IMR-90 (cell line): ENCODE data around the gene LLGL2. TPM values are rescaled to one million over a fixed set of nuclear protein-coding genes. Genes with fewer than 3 reads are reported as not detected.

Source experiments
- ATAC-seq: fragments of 200-7000 bp; cut with Tn5 transposase; 2 replicates; pipeline ENCODE4 v1.9.1; 2020; ENCODE audit warnings: low read depth, mild to moderate bottlenecking, moderate library complexity
- BruUV-seq: library from RNA; stranded (reverse); fragments of 400-500 nt; replicated peaks from 2 replicates; lab custom pipeline; 2021; lab: Mats Ljungman, UMichigan
- CTCF ChIA-PET: fragments of 300-600 bp; formaldehyde crosslinking; extraction: SDS; loops from one replicate; lab custom pipeline; 2021; ENCODE audit warnings: antibody characterized with exemption; lab: Yijun Ruan, JAX
- POLR2A ChIA-PET: fragments of 300-600 bp; sonication (Branson Sonifier 250); formaldehyde crosslinking; loops from one replicate; lab custom pipeline; 2022; ENCODE audit warnings: antibody characterized with exemption; ENCODE audit not compliant: unreplicated experiment; lab: Charles Lee
- DNase-seq: peaks from one replicate; pipeline ENCODE4 v3.0.0; 2013
- H2AFZ ChIP-seq: replicated peaks from 2 replicates; pipeline ENCODE3; 2013; ENCODE audit warnings: low read length, mild to moderate bottlenecking; ENCODE audit not compliant: poor library complexity
- H2AK5ac ChIP-seq: 2 replicates; pipeline ENCODE4 v1.6.1; 2013; ENCODE audit warnings: low read depth, low read length, inconsistent platforms
- H2AK9ac ChIP-seq: replicated peaks from 2 replicates; pipeline ENCODE3; 2013; ENCODE audit warnings: mild to moderate bottlenecking, low read depth, low read length, moderate library complexity; ENCODE audit not compliant: poor library complexity
- H2BK120ac ChIP-seq: 2 replicates; pipeline ENCODE4 v1.6.1; 2013; ENCODE audit warnings: low read depth, low read length, inconsistent platforms
- H2BK15ac ChIP-seq: 3 replicates; pipeline ENCODE4 v1.6.1; 2013; ENCODE audit warnings: low read depth, low read length, inconsistent platforms
- H2BK20ac ChIP-seq: 2 replicates; pipeline ENCODE4 v1.6.1; 2013; ENCODE audit warnings: low read depth, mild to moderate bottlenecking, inconsistent platforms, low read length, moderate library complexity
- H2BK5ac ChIP-seq: 2 replicates; pipeline ENCODE4 v1.6.1; 2013; ENCODE audit warnings: mild to moderate bottlenecking, low read depth, low read length, inconsistent platforms; ENCODE audit not compliant: poor library complexity, severe bottlenecking
- H3K14ac ChIP-seq: replicated peaks from 2 replicates; pipeline ENCODE4 v1.6.1; 2013; ENCODE audit warnings: low read depth, low read length, inconsistent platforms
- H3K18ac ChIP-seq: 2 replicates; pipeline ENCODE4 v1.6.1; 2013; ENCODE audit warnings: low read depth, low read length, control low read depth
- H3K23ac ChIP-seq: 2 replicates; pipeline ENCODE4 v1.6.1; 2013; ENCODE audit warnings: low read depth, low read length, inconsistent platforms
- H3K27ac ChIP-seq: 2 replicates; pipeline ENCODE4 v1.5.1; 2013; ENCODE audit warnings: mild to moderate bottlenecking, control low read depth, low read length; ENCODE audit not compliant: insufficient read depth
- H3K27me3 ChIP-seq: 2 replicates; pipeline ENCODE4 v1.6.1; 2013; ENCODE audit warnings: low read length; ENCODE audit not compliant: control insufficient read depth, insufficient read depth
- H3K36me3 ChIP-seq: 2 replicates; pipeline ENCODE4 v1.6.1; 2013; ENCODE audit warnings: low read length, mixed read lengths; ENCODE audit not compliant: control insufficient read depth, insufficient read depth
- H3K4ac ChIP-seq: 2 replicates; pipeline ENCODE4 v1.6.1; 2013; ENCODE audit warnings: low read depth, low read length, inconsistent platforms
- H3K4me1 ChIP-seq: 2 replicates; pipeline ENCODE4 v1.6.1; 2013; ENCODE audit warnings: low read length, mixed read lengths; ENCODE audit not compliant: control insufficient read depth, insufficient read depth
- H3K4me2 ChIP-seq: 2 replicates; pipeline ENCODE4 v1.6.1; 2013; ENCODE audit warnings: low read depth, mild to moderate bottlenecking, control low read depth, low read length, moderate library complexity
- H3K4me3 ChIP-seq: 2 replicates; pipeline ENCODE4 v1.5.1; 2013; ENCODE audit warnings: low read depth, mild to moderate bottlenecking, control low read depth, low read length, moderate library complexity; ENCODE audit not compliant: insufficient read depth
- H3K56ac ChIP-seq: 2 replicates; pipeline ENCODE4 v1.6.1; 2013; ENCODE audit warnings: low read length, inconsistent platforms; ENCODE audit not compliant: insufficient read depth; ENCODE audit errors: extremely low read depth
- H3K79me1 ChIP-seq, 2 experiments: 2 replicates each; pipeline ENCODE4 v1.6.1; 2013; ENCODE audit warnings: low read length in 2 of 2, inconsistent platforms in 1 of 2, low read depth in 1 of 2
- H3K9ac ChIP-seq: 2 replicates; pipeline ENCODE4 v1.6.1; 2013; ENCODE audit warnings: low read depth, low read length, control low read depth
- H3K9me1 ChIP-seq: 2 replicates; pipeline ENCODE4 v1.6.1; 2013; ENCODE audit warnings: low read length, inconsistent platforms; ENCODE audit not compliant: insufficient read depth
- H3K9me3 ChIP-seq: 2 replicates; pipeline ENCODE4 v1.6.1; 2013; ENCODE audit warnings: low read length; ENCODE audit not compliant: control insufficient read depth, insufficient read depth
- H4K20me1 ChIP-seq: 2 replicates; pipeline ENCODE4 v1.6.1; 2013; ENCODE audit warnings: low read length, inconsistent platforms; ENCODE audit not compliant: insufficient read depth
- H4K5ac ChIP-seq: 2 replicates; pipeline ENCODE4 v1.6.1; 2013; ENCODE audit warnings: mild to moderate bottlenecking, low read depth, low read length, control low read depth
- H4K8ac ChIP-seq, 2 experiments: 2 replicates each; pipeline ENCODE4 v1.6.1; 2013; ENCODE audit warnings: low read depth in 2 of 2, low read length in 2 of 2, control low read depth in 1 of 2, inconsistent platforms in 1 of 2
- H4K91ac ChIP-seq: 2 replicates; pipeline ENCODE4 v1.6.1; 2013; ENCODE audit warnings: low read depth, low read length, inconsistent platforms; ENCODE audit not compliant: insufficient read depth
- BHLHE40 ChIP-seq: fragments of 150-350 bp; IDR thresholded peaks from 2 replicates; pipeline ENCODE4 v1.6.1; 2016; ENCODE audit warnings: mild to moderate bottlenecking, low read depth, low read length
- CEBPB ChIP-seq: IDR thresholded peaks from 2 replicates; pipeline ENCODE4 v1.6.1; 2012; ENCODE audit warnings: low read depth, low read length, improper control_type of control experiment
- CHD1 ChIP-seq: IDR thresholded peaks from 2 replicates; pipeline ENCODE4 v1.6.1; 2012; ENCODE audit warnings: low read depth, low read length, improper control_type of control experiment
- ELK1 ChIP-seq: fragments of 150-350 bp; IDR thresholded peaks from 2 replicates; pipeline ENCODE4 v1.6.1; 2016; ENCODE audit warnings: low read depth, mild to moderate bottlenecking, low read length, moderate library complexity, borderline replicate concordance
- FOS ChIP-seq: fragments of 150-350 bp; IDR thresholded peaks from 2 replicates; pipeline ENCODE4 v1.6.1; 2016; ENCODE audit warnings: low read depth, low read length
- MAFK ChIP-seq: IDR thresholded peaks from 2 replicates; pipeline ENCODE4 v1.6.1; 2012; ENCODE audit warnings: low read depth, low read length, improper control_type of control experiment
- MAZ ChIP-seq: IDR thresholded peaks from 2 replicates; pipeline ENCODE4 v1.6.1; 2012; ENCODE audit warnings: low read depth, mild to moderate bottlenecking, low read length, improper control_type of control experiment, moderate library complexity, borderline replicate concordance
- MXI1 ChIP-seq: IDR thresholded peaks from 2 replicates; pipeline ENCODE4 v1.6.1; 2012; ENCODE audit warnings: low read depth, mild to moderate bottlenecking, low read length, moderate library complexity, borderline replicate concordance
- NFE2L2 ChIP-seq: fragments of 150-350 bp; IDR thresholded peaks from 2 replicates; pipeline ENCODE4 v1.6.1; 2016; ENCODE audit warnings: low read depth, mild to moderate bottlenecking, low read length
- POLR2A ChIP-seq: IDR thresholded peaks from 2 replicates; pipeline ENCODE4 v1.6.1; 2012; ENCODE audit warnings: mild to moderate bottlenecking, low read depth, low read length
- RAD21 ChIP-seq: IDR thresholded peaks from 2 replicates; pipeline ENCODE4 v1.6.1; 2012; ENCODE audit warnings: low read length, improper control_type of control experiment
- RCOR1 ChIP-seq: IDR thresholded peaks from 2 replicates; pipeline ENCODE4 v1.6.1; 2012; ENCODE audit warnings: mild to moderate bottlenecking, low read length, improper control_type of control experiment; ENCODE audit not compliant: insufficient replicate concordance
- RFX5 ChIP-seq: IDR thresholded peaks from 2 replicates; pipeline ENCODE4 v1.8.0; 2012; ENCODE audit warnings: low read depth, mild to moderate bottlenecking, low read length, moderate library complexity
- SMC3 ChIP-seq: fragments of 150-350 bp; IDR thresholded peaks from 2 replicates; pipeline ENCODE4 v1.6.1; 2016; ENCODE audit warnings: low read depth, mild to moderate bottlenecking, antibody characterized with exemption, low read length, moderate library complexity
- USF2 ChIP-seq: fragments of 150-350 bp; IDR thresholded peaks from 2 replicates; pipeline ENCODE4 v1.6.1; 2017; ENCODE audit warnings: mild to moderate bottlenecking, antibody characterized with exemption, low read length, low read depth
- WGBS, 2 experiments: methylation state at CpG; one replicate each; pipeline versions ENCODE4 v1.1.5 to v1.1.7; 2013; ENCODE audit warnings: missing lambda C conversion rate in 2 of 2; ENCODE audit not compliant: insufficient read length in 1 of 2; ENCODE audit errors: extremely low coverage in 2 of 2; 5-methylcytosine and 5-hydroxymethylcytosine counted together
- dilution Hi-C: fragments of 300-500 bp; cut with HindIII; formaldehyde crosslinking; loops from one replicate; pipeline ENCODE4 v1.14.3; 2018; ENCODE audit warnings: low sequenced_read_pairs; ENCODE audit not compliant: unreplicated experiment
- in situ Hi-C: fragments of 300-500 bp; cut with MboI; formaldehyde crosslinking; loops from 3 replicates; pipeline ENCODE4 v1.14.3; 2019; ENCODE audit warnings: low sequenced_read_pairs, inconsistent platforms, mixed read lengths
- intact Hi-C: fragments of 100-400 bp; cut with micrococcal nuclease; formaldehyde crosslinking; loops from 2 replicates; pipeline ENCODE4 v1.10.0; 2022
- polyA plus RNA-seq, 3 experiments: library from polyadenylated mRNA; depleted of rRNA; stranded (reverse); fragments of >200 nt; gene quantifications; 2 replicates each; pipeline ENCODE4 v1.2.3, GENCODE V29; 2012; ENCODE audit warnings: low replicate concordance in 1 of 3
- total RNA-seq: library from RNA; depleted of rRNA; stranded (reverse); fragments of >200 nt; gene quantifications from 2 replicates; pipeline ENCODE4 v1.2.3, GENCODE V29; 2012

Gene LLGL2
- total and polyA plus RNA-seq, 2 of the 4 experiments (the other 2 are of a cell fraction): 0.54 to 0.72 TPM

- no peaks in the 10 kb centered on the region for H3K9me3 ChIP-seq
- H3K4ac ChIP-seq: no peak overlapping the region
- no peak overlapping the region for H4K5ac ChIP-seq
- H3K4me1 ChIP-seq: no peaks in the 10 kb centered on the region
- dilution Hi-C loops: no loop called here
- BruUV-seq: no TSS peak
- H3K36me3 ChIP-seq: no peaks in the 10 kb centered on the region
- ChIA-PET CTCF (interaction anchor here (0.6 kb wide), 1 partner anchor 17 kb away, joined by 3 read pairs; no protein-coding TSS in a partner anchor), POLR2A (no interaction called here)
- no peak for DNase-seq
- H3K79me1 ChIP-seq: no peaks in the 10 kb centered on the region
- no peak overlapping the region for H2BK15ac ChIP-seq
- no peak overlapping the region for H3K4me2 ChIP-seq
- intact Hi-C loops: no loop called here
- no peak overlapping the region for H3K9ac ChIP-seq
- WGBS, 2 experiments: 79% methylated on average over 18 of the region's 35 CpGs; no CpG with 5 or more reads in 1 of the 2 experiments
- no peaks in the 10 kb centered on the region for H4K20me1 ChIP-seq
- no peak overlapping the region for H3K14ac ChIP-seq
- H3K9me1 ChIP-seq: no peaks in the 10 kb centered on the region
- H4K91ac ChIP-seq: no peak overlapping the region
- no peak overlapping the region for H2BK20ac ChIP-seq
- H3K56ac ChIP-seq: no peak overlapping the region
- H3K27me3 ChIP-seq: peaks cover 29% of the 10 kb centered on the region; the same call in 1 of the 2 replicates
- H3K4me3 ChIP-seq: no peak overlapping the region
- no peak overlapping the region for H2AK9ac ChIP-seq
- no peak overlapping the region for H2BK120ac ChIP-seq
- in situ Hi-C loops: no loop called here
- H2AK5ac ChIP-seq: no peak overlapping the region
- no peak overlapping the region for H4K8ac ChIP-seq
- ATAC-seq: no peak
- TF ChIP-seq USF2 (no peak), NFE2L2 (no peak), CHD1 (no peak), ELK1 (no peak), RAD21 (no peak), POLR2A (no peak), RFX5 (no peak), MAZ (no peak), FOS (no peak), RCOR1 (no peak), BHLHE40 (no peak), CEBPB (no peak), MAFK (no peak), SMC3 (no peak), MXI1 (no peak)
- no peak overlapping the region for H2BK5ac ChIP-seq
- H3K18ac ChIP-seq: no peak overlapping the region
- H3K23ac ChIP-seq: no peak overlapping the region
- H3K27ac ChIP-seq: no peak overlapping the region
- H2AFZ ChIP-seq: no peak overlapping the region
Observed at GRCh38 chr17:75570034-75570676, 44.7 kb downstream of the LLGL2 start.
